Stimulated activated CD8-positive, alpha-beta memory T cell treated with anti-CD3 and anti-CD28 coated beads, Interleukin-12 subunit alpha, Interleukin-12 subunit beta, amount 100 ng/mL, for 1 hour (primary cell): ENCODE data around the gene CELSR1.

Experiments
- DNase-seq: peaks from one replicate; pipeline ENCODE4 v3.0.0-alpha.2; 2020; ENCODE audit warnings: low read depth

The CELSR1 gene

GRCh38 chr22:46443850-46444389, 93.5 kb downstream of the CELSR1 start:
- DNase-seq = no peak

DNA sequence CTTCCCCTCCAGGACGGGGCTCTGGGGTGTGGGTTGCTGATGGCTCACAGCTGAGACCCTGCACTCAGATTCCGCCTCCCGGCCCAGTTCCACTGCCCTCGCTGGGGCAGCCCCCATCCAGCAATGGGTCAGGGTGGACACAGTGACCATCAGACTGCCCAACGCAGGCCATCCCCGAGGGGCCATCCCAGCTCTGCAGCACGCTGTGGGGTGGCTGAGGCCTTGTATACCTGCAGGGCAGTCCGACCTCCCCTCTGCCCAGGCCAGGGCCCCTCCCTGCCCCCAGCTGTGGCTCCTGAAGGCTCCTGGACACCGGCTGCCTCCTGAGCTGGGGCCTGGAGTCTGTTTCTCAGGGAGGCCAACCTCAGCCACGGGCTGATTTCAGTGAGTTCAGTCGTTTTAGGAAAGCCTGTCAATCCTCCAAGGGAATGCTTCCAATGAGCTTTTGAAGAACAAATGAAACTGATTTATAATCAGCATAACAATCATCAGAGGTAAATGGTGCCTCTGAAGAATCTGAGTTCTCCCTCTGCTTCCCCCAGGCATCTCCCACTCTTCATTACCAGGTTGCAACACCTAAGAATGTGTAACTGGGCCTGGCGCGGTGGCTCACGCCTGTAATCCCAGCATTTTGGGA, 95.1 kb downstream of the CELSR1 start:
- DNase-seq = no peak

GRCh38 chr22:46439576-46440465, 97.6 kb downstream of the CELSR1 start:
- DNase-seq = no peak

DNA sequence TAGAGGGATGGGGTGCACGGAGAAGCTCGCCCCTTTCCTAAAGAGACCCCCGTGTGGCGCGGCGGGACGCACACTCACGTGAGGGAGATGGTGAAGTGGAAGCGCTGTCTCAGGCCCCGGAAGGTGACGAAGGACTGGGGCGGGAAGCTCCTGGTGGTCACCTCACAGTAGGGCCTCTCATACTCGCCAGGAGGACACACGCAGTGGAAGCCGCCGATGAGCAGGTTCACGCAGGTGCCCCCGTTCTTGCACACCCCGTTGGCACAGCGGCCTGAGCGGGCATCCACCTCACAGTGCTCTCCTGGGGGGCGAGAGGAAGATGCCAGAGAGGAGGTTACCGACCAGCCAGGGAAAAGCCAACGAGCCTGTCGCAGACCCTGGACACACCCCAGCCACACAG, 98.3 kb downstream of the CELSR1 start:
- DNase-seq = no peak

DNA sequence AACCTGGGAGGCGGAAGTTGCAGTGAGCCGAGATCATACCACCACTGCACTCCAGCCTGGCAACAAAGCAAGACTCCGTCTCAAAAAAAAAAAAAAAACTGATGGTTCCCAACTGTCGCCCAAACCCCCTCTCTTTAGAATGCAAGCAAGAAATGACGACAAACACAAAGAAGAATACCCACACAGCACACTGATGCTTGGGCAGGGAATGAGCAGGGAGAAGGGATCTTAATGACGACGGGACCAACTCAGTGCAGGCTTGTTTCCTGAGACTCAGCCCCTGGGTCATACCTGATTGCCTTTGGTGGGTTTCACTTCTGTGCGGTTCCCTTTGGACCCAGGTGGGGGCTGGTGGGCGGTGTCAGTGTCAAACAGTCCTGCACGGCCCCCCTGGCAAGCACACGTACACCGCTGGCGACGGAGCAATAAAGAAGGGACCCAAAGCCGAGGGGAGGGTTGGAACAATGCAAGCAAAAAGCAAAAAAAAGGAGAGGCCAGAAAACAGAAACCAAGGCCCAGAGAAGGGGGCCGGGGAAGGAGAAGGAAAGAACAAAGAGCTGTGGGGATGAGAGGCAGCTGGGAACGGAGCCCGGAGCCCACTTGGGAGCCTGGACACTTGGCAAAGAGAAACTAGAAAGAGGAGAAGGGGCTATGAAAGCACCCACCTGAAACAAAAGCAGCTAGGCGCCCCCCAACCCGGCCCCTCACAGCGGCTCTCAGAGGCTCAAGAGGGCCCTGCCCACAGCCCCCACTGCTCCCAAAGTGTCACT, 99.6 kb downstream of the CELSR1 start:
- DNase-seq = no peak

DNA sequence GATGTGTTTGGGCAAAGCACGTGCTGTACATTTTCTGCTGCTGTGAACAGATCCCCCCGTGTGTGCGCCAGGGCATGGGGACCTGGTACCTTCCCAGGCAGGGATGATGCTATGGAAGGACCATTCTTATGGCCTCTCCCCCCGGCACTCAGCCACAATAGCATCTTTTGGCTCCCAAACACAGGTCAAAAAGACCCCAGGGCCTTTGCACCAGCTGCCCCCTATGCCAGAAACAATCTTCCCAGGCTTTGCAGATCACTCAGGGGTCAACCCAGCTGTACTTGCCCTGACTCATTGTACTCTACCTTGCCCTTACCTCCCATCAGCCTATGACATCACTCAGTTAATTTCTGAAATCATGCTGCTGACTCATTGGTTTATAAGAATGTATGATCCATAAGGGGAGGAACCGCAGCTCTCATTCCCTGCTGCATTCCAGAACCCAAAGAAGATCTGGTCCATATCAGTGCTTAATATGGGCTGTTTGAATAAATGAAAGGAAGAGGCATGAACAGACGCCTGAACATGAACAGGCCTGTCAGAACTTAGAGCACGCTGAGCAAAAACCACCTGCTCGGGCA, 100.7 kb downstream of the CELSR1 start:
- no peak for DNase-seq

- no peak for DNase-seq
Measured at GRCh38 chr22:46433318-46433717, 104.1 kb downstream of the CELSR1 start.

GRCh38 chr22:46432164-46433068, 105.0 kb downstream of the CELSR1 start:
- DNase-seq = peak; percentile 2

DNA sequence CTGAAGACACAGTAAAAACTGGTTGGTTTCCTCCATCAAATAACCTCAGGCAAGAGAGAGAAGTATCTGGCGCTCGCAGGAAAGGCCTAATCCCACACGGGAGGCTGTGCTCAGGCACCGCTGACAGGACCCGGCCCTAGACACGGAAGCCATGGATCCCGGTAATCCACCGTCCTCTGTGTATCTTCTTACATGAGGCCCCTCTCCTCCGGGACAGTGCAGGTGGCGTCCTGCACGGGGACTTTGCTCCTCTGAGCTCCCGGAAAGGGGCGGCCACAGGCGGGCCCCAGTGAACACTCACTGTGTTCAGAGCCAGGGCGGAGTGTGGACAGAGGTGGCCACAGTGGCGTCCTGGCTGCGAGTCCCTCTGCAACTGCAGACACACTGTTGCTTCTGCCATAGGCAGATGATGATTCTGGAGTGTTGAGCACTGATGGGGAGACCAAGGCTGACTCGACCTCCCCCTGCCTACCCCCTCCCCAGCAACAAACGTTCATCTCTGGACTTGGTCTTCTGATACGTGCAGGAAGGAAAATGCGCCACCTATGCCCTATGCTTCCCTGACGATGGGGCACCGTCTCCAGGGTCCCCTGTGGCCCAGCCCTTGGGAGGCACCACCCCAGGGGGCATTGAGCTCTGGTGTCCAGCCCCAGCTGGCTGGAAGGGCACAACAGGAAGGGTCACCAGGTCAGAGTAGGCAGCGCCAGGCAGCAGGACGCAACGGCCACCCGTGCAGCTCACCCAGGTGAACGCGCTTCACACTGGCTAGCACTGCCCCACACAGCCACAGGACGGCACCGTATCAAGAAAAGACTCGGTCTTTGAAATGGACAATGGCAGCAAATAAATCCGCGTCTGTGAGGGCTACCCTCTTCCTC, 106.2 kb downstream of the CELSR1 start:
- DNase-seq = no peak

- DNase-seq = no peak
Measured at GRCh38 chr22:46429325-46429853, 108.0 kb downstream of the CELSR1 start.

- no peak for DNase-seq
Measured at GRCh38 chr22:46428602-46429324, 108.7 kb downstream of the CELSR1 start.

DNA sequence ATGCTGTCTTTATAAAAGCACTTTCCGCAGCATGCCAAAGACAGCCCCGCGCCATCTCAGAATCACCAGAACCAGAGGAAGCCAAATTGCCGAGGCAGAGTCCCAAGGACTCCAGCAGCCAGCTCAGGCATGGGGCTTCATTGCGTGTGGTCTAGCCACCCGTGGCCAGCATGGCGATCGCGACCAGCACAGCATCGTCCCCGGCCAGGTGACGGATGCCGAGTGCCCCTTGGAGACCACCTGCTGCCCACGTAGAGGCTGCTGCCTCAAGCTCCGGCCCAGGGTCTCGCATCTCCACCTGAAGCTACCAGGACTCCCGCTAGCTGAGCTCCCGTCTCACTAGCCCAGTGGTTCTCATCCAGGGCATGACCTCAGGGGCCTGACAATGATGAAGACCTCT, 109.2 kb downstream of the CELSR1 start:
- no peak for DNase-seq

- no peak for DNase-seq
Measured at GRCh38 chr22:46425016-46425415, 112.4 kb downstream of the CELSR1 start.

DNA sequence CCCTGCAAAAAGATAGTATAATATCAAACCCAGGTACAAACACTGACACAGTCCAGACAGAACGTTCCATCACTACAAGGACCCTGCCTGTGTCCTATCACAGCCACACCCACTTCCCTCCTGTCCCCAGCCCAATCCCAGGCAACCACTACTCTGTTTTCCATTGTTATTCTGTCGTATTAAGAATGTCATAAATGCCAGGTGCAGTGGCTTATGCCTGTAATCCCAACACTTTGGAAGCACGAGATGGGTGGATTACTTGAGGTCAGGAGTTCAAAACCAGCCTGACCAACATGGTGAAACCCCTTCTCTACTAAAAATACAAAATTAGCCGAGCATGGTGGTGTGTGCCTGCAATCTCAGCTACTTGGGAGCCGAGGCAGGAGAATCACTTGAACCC, 112.9 kb downstream of the CELSR1 start:
- no peak for DNase-seq

DNA sequence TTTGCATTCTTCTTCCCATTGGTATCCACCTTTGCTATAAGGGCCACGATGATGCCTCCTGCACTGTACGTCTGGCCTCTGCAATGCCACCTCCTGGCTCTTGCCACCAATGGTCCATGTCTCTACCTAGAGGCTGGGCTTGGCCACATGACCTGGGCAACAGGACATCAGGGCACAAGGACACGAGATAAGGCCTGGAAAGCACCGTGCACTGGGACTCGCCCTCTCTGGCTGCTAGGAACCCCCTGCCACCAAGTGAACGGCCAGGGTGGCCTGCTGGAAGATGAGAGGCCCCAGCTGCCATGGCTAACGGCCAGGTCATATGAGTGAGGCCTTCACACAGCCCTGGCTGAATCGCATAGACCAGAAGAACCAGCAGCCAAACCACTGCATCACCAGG, 114.5 kb downstream of the CELSR1 start:
- DNase-seq = no peak

DNA sequence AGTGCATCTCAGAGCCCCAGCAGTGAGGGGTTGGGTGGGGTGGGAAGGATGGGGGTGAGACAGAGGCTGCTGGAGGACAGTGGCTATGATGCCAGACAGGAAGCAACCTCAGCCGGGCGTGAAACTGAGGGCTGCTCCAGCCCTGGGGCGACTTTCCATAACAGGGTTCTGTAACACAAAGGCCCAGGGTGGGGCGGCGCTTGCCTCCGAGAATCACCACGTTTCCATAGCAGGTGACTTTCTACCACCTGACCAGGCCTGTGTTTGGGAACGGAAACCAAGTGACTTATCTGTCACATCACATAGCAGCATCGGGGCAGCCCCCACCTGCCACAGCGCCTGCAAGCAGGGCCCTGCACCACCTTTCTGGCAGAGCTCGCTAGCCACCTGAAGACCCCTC, 116.2 kb downstream of the CELSR1 start:
- DNase-seq = peak; percentile 15

GRCh38 chr22:46419754-46420571, 117.5 kb downstream of the CELSR1 start:
- DNase-seq = no peak

DNA sequence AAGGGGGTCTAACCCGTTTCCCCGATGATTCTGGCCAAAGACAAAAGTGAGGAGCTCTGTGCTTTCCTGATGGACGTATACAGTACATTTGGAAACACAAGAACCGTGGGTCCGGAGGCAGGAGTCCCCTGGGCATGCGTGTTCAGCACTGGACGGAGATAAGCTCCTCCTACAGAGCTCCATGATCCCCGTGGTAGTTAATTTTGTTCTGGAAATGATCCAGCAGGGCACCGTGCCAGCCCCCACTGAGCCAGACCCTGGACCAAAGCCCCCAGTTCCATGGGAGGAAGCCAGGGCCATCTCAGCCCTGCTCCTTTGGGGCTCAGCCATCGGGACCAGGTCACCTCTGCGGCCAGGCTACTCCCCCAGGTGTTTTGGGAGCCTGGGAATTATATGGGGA, 118.6 kb downstream of the CELSR1 start:
- DNase-seq = no peak
